GM18511 (cell line): Measurements from ENCODE around the gene ANKAR.
A peak's percentile ranks its signal among the peaks of the same experiment; 100 is the strongest.
"Not testable (repeated sequence)": the region's sequence is repeated elsewhere in the genome, so short reads cannot be mapped to it uniquely, and the experiment has no call there.

Source experiments
- ATAC-seq: cut with Tn5 transposase; IDR thresholded peaks from one replicate; pipeline ENCODE4 v1.9.1; 2021; ENCODE audit warnings: mild to moderate bottlenecking, moderate library complexity; ENCODE audit not compliant: unreplicated experiment

Gene ANKAR

DNA sequence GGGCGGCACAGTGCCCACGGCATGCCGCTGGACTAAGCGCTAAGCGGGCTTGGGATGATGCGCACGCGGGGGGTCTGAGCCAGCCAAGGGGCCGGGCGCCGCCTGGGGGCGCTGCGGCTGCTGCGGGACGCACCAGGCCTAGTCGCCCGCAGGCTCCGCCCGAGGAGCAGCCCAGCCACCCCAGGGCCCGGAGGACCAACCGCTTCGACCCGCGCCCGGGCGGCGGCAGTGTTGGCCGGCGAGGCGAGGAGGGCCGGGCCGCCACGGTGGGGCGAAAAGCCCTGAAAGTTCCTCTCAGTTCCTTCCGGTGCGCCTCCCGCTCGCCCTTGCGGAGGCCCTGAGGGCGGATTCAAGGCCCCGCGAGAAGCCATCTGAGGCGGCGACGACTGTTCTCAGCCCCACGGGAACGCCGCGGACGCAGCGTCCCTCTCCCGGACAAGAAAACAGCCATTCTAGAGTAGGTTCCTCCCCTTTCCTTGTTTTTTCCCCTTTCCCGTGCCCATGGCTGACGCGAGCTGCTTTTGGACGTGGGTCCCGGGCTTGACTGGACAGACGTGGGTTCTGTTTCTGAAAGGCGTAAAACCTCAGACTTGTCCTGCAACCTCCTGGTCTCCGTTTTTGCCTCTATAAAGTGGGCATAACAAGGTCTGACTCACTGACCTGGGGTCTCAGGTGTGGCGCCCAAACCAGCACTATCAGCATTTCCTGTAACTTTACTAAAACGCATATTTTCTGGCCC, at the start of gene ANKAR:
Gene ANKAR (plus strand): TSS at position 297 of the 739 bp plus-strand sequence. CDS start 1,821 bp downstream, outside the sequence.
- peak; percentile 95 for ATAC-seq

GRCh38 chr2:189625636-189626035, 48.8 kb upstream of the ANKAR start:
- ATAC-seq, result no peak

DNA sequence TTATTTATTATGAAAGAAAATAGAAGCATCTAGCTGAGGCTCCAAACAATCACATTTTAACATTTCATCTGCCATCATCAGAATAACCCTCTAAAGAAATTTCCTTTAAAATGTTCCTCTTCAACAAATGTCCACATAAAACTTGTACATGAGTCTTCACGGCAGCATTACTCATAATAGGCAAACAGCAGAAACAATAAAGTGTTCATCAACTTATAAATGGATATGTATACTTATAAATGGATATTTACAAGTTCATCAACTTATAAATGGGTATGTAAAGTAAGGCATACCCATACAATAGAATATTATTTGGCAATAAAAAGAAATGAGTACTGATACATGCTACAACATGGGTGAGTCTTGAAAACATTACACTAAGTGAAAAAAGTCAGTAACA, 46.7 kb upstream of the ANKAR start:
- ATAC-seq, result no peak

GRCh38 chr2:189628817-189629530, 45.5 kb upstream of the ANKAR start:
- ATAC-seq, result no peak

DNA sequence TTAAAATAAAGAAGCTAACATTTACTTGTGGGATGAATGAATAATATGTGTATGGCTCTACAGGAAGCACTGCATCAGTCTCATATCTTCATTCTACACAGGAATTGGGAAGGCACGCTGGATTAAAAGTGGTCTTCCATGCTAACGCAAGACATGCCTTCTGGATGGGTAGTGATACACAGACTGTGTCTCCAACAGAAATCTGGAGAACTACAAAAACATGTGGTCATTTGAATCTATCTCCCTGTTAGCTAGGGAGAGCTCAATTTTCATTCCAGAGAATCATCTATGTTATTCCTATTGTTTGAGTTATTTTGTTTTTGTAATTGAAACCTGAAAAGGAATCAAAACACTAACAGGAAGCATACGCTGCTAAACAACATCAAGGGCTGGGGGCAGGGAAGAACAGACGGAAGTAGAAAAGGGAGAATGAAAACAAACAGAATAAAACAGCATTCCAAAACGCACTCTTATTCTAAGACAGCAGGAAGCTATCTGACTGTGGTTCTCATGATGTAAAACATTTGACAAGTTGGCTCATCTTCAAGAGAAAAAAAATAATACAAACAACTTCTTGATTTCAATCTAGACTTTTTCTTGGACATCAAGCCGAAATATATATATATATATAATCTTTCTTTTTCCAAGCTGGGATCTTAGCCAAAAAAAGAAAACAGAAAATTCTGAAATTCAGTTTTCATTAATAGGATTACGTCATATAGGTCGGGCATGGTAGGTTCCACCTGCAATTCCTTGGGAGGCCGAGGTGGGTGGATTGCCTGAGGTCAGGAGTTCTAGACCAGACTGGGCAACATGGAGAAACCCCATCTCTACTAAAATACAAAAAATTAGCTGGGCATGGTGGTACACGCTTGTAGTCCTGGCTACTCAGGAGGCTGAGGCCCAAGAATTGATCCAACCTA, 44.7 kb upstream of the ANKAR start:
- no peak for ATAC-seq

- no peak for ATAC-seq
Observed at GRCh38 chr2:189631849-189632248, 42.6 kb upstream of the ANKAR start.

DNA sequence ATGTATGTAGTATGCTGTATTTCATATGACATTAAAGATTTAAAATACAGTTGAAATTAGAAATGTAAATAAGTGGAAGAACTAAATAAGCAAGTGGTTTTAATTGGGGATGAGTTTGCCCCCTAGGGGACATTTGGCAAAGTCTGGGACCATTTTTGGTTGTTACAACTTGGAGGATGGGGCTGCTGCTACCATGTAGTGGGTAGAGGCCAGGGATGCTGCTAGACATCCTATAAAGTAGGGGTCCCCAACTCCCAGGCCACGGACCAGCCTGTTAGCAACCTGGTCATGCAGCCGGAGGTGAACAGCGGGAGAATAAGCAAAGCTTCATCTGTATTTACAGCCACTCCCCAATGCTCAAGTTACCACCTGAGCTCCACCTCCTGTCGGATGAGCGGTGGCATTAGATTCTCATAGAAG, 41.1 kb upstream of the ANKAR start:
- ATAC-seq, result no peak

DNA sequence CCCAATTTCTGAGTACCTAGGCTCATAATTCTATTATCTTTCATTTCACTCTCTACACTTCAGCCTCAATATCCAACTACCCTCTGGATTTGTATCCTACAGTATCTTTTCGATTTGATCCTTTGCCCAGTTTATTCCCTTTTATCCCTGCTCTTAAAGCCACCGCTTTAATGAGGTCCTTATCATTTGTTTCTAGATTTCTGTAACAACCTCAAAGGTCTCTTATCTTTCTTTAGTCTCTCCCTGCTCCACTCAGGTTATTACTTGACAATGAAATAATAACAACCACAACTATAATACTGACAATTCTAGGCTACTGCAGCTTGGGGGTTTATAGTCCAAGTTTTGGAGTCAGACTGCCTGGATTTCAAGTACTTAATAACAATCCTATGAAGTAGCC, 39.1 kb upstream of the ANKAR start:
- ATAC-seq, result no peak

DNA sequence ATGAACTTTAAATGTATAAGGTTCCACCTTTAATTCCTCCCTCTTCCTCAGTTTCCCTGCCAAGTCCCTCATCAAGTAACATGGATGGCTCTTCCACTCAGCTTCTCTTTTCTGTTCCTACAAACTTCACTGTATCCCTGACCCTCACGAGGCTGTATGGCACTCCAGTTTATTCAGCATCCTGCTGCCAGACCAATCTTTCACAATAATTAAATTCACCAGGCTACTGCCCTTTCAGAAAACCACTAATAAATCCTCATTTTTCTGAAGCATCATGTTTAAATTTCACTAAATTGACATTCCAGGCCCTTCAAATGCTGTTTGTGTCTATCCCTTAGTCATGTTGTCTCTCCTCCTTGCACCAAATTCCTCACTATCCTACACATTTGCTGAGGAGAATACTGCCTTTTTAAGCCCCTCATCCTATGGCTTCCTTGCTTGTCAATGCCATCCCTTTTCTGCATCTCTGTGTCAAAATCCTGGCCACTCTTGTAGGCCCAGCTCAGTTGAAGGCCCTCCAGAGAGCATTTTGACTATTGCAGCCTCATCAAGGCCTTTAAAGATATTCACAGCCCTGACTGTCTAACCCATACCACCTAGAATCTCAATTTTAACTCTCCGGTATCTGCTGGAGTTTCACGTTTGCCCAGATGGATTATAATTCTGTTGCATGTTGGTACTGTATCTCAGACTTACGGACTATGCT, 36.0 kb upstream of the ANKAR start:
- no peak for ATAC-seq

- ATAC-seq, result no peak
Observed at GRCh38 chr2:189639007-189639609, 35.4 kb upstream of the ANKAR start.

DNA sequence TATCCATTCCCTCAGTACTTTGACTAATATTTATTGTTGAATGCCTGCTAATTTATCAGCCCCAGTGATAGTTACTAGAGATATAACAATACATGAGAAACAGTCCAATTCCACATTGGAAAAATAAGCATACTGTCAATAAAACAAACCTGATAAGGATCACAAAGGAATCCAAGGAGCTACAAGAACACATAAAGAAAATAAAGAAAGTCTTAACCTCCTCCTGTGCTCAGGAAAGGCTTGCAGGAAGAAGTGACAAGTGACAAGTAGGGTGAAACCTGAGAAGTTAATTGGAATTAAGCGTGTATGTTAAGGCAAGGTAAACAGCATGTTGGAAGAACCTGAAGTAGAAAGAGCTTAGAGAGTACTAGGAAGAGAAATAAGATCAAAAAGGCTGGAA, 33.5 kb upstream of the ANKAR start:
- no peak for ATAC-seq

DNA sequence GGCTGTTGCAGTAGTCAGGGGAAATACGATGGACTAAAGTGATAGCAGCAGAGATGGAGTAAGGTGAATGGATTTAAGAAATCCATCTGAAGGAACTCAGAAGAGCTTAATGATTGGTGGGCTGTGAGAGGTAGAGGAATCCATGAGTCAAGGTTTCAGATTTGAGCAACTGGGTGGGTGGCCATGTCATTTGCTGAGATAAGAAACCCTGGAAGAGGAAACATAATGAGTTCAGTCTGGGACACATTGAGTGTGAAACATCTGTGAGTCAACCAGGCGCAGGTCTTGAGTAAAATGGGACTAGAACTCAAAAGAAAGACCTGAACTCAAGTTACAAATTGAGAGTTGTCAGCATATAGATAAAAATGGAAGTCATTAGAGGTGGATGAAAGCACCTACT, 32.9 kb upstream of the ANKAR start:
- no peak for ATAC-seq

- ATAC-seq, result no peak
Observed at GRCh38 chr2:189646521-189646920, 27.9 kb upstream of the ANKAR start.

DNA sequence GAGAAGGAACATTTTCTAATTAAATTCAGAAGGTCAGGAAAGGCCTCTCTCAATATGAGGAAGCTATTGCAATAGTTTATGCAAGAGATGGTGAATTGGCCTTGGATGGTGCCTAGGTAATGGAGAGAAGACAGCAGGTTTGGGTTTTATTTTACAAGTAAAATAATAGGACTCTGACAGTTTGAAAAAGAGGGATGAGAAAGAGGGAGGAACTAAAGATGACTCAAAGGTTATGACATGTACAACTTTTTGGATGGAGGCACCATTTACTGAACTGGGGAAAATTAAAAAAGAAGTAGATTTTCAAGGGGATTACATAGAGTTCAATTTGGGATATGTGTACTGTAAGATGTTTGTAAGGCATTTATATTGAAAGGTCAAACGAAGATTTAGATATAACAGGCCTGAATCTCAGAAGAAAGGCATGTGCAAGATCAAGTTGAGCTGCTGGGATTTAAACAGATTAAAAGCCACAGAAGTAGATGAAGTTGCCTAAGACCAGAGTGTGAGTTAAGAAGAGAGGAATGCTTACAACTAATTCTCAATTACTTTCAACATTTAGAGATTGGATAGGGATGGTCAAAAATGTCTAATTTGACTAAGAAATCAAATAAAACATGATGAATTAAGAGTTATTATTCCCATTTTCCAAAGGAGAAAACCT, 25.5 kb upstream of the ANKAR start:
- ATAC-seq, result no peak

- no peak for ATAC-seq
Observed at GRCh38 chr2:189651284-189651683, 23.2 kb upstream of the ANKAR start.

DNA sequence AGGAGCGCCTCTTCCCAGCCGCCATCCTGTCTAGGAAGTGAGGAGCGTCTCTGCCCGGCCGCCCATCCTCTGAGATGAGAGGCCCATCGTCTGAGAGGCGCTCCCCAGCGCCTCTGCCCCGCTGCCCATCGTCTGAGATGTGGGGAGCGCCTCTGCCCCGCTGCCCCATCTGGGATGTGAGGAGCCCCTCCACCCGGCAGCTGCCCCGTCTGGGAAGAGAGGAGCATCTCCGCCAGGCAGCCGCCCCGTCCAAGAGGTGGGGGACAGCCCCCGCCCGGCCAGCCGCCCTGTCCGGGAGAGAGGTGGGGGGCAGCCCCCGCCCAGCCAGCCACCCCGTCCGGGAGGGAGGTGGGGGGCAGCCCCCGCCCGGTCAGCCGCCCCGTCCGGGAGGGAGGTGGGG, 21.0 kb upstream of the ANKAR start:
- not testable (repeated sequence) for ATAC-seq

DNA sequence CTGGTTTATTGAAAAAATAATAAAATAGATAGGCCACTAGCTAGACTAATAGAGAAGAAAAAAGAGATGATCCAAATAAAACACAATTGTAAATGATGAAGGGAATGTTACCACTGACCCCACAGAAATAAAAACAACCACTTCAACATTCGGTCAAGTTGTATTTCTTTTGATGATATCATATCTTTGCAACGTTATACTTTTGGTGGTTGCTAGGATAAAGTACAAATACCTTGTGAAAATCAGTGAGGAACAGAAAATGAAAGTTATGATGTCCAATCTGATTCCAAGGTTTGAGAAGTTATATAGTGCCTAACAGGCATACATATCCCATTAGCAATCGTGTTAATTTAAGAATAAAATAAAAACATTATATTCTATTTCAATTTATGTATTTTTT, 19.8 kb upstream of the ANKAR start:
- no peak for ATAC-seq

DNA sequence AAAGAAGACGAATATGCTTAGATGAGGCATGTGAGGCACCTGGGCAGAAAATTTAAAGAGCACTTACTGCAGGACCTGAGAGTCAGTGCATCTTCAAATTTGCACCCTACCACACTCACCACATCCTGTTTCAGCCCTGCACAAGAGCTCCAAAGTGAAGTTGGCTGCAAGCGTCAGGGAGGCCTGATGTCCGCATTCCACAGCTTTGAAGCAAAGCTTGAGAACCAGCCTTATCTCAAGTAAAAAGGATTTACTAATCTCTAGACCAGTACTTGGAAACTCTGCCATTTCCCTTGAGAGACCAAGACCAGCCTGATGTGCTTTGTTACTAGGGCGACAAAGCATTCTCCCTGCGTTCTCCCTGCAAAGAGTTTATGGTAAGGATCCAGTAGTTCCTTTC, 16.6 kb upstream of the ANKAR start:
- ATAC-seq, result peak; percentile 42

DNA sequence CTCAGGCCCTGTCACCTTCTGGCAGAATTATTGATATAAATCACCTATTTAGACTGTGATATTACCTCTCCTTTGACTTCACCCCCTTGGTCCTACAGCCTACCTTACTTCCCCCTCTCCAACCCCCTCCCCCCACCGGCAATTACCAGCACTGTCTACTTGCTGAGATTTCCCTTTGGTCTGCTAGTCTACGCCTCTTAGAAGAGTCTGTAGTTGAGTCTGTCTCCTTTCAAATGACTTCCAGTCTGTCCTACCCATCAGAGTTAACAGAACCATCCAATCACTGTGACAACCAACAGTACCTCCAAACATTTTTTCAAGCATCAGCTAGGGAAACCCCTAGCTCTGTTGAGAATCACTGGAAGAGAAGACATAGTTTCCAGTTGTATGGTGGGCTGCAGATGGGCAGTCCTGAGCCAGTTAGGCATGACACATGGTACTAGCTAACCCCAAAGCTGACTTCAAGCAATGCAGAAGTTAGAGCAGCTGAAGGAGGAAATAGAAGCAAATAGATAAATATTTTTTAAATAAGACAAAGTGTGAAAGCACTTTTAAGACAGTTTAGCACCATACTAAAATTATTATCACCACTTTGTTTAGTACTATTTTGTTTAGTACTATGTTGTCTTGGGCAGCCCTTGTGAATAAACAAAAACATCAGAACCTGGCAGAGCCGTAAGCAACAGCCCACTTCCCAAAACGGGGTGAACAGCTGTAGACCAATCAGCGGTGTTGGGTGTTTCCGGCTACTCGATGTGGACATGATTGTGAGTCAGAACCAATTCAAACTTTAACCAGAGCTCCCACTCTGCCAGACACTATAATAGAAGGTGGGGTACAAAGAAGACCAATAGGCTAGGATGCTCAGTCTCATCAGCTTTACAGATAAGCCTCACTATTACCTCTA, 15.9 kb upstream of the ANKAR start:
- no peak for ATAC-seq
